ENCODE measurements around the gene ACTG1. TPM values are rescaled to one million over a fixed set of nuclear protein-coding genes. Genes with fewer than 3 reads are reported as not detected.

ACTG1 gene
- total and polyA plus RNA-seq, 9 of the 15 experiments (the other 6 are each of a cell fraction or from before 2014, with no cell fraction given): 224 to 1,775 (median 568) TPM

- no peak for TF ChIP-seq EWSR1 (IDR thresholded peaks at IDR 0.05; ENCODE audit: borderline replicate concordance, low read depth, partially characterized antibody)
- TF ChIP-seq ZNF668 (CRISPR knock-in tag; IDR thresholded peaks at IDR 0.05): no peak
- TF ChIP-seq, protein P1, sequence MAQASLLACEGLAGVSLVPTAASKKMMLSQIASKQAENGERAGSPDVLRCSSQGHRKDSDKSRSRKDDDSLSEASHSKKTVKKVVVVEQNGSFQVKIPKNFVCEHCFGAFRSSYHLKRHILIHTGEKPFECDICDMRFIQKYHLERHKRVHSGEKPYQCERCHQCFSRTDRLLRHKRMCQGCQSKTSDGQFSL (CRISPR knock-in tag; IDR thresholded peaks at IDR 0.05): peak; percentile 32; the same call in 1 of the 2 replicates
- TF ChIP-seq, protein P1 (tag; IDR thresholded peaks at IDR 0.05): peak in 1 of 2 experiments; percentile 55; a peak in 1 of 4 replicates
Measured at GRCh38 chr17:81471818-81472456, 40.7 kb downstream of the ACTG1 start (continued).

DNA sequence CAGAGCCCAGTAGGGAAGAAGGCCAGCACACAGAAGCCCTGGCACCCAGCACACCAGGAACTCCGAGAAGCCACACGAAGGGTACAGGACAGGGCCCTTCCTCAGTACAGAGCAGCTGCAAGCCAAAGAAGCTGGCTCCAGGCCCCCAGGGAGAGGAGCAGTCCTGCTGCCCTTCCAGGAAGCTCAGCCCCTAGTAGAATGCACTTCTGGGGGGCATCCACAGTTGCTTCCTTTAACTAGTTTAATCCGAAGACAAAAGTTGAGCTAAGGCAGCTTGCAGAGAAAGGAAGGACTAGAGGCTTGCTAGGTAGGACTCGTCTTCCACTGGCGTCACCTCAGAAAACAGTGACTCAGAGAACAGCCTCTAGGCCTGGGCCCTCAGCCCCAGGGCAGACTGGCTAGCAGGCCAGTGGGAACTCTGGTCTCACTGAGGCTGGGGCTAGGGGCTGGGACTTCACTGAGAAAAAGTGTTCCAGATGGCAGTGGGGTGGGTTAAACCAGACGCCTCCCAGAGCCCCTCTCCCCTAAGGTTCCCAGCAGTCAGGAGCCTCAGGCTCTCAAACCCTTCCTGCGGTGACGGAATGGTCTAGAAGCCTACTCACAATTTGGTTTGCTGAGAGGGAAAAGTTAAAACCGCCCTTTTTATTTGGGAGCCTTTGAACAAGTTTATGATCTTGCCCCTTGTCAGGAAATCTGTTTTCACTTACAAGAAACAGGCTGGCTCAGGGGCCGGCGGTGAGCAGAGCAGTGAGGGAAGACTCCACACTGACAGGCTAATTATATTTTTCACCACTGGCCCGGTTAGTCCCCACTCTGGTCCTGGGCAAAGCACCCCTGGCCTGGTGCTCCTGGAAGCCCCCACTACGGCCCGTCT is 41.4 kb downstream of the ACTG1 start:
- no peak for ATAC-seq
- POLR2A ChIA-PET: interaction anchor here (0.6 to 3.2 kb wide), 6 partner anchors 10 to 165 kb away, joined by 3 to 18 read pairs (median 6); no protein-coding TSS in a partner anchor

More for the DNA sequence above, 41.4 kb downstream of the ACTG1 start:
- CTCF ChIA-PET (ENCODE audit: low intra/inter-chr PET ratio): interaction anchor here (0.9 kb wide), 1 partner anchor 99 kb away, joined by 5 read pairs; no protein-coding TSS in a partner anchor
- DNase-seq (ENCODE audit: extremely low read depth in 1 of 4, low spot score in 3 of 4) (no peak), FAIRE-seq (no peak)
- WGBS (ENCODE audit: insufficient coverage, low coverage, missing lambda C conversion rate): 72% methylated on average over 13 of the region's 14 CpGs
- Histone ChIP-seq H4K20me1 (replicated peaks; ENCODE audit: control insufficient read depth, insufficient read depth, low read length) (no peaks in the 10 kb centered on the region), H3K9ac (ENCODE audit: insufficient read depth in 1 of 2, low read depth in 2 of 2, low read length in 2 of 2) (peak overlapping the region; percentile 62 to 87; a peak in 3 of 4 replicates), H3K79me2 (ENCODE audit: control insufficient read depth, insufficient read depth, low read length) (no peaks in the 10 kb centered on the region), H3K27ac (ENCODE audit: extremely low read depth, low read depth, low read length) (peak overlapping the region; percentile 81; the same call in 2 of the 3 replicates), H3K27me3 (ENCODE audit: control insufficient read depth in 2 of 2, insufficient read depth in 2 of 2, low read length in 2 of 2) (no peaks in the 10 kb centered on the region), H2AFZ (ENCODE audit: low read depth, low read length) (peak overlapping the region; percentile 95), H3K4me1 (replicated peaks in 1 of 2; ENCODE audit: control insufficient read depth in 2 of 2, insufficient read depth in 2 of 2, low read length in 2 of 2) (peaks cover 0 to 52% of the 10 kb centered on the region in 2 experiments; a peak in 3 of 5 replicates), H3K4me2 (ENCODE audit: insufficient read depth, low read length) (peak overlapping the region; percentile 67), H3K9me3 (replicated peaks; ENCODE audit: control insufficient read depth, insufficient read depth, low read depth, low read length) (no peaks in the 10 kb centered on the region), H3K9me1 (ENCODE audit: control insufficient read depth, insufficient read depth, low read length) (no peaks in the 10 kb centered on the region), H3K36me3 (ENCODE audit: control insufficient read depth, insufficient read depth, low read length) (no peaks in the 10 kb centered on the region), H3K4me3 (0 out of 2 replicates have a peak overlapping the region, but pooled peaks have one; percentile 19)
- TF ChIP-seq CBFA2T3 (IDR thresholded peaks at IDR 0.05) (no peak), TAF1 (IDR thresholded peaks at IDR 0.05; ENCODE audit: control insufficient read depth, extremely low read depth, insufficient read depth, low read length, severe bottlenecking) (no peak), ZNF785 (CRISPR knock-in tag; IDR thresholded peaks at IDR 0.05) (no peak), SNRNP70 (optimal IDR thresholded peaks at IDR 0.05; ENCODE audit: low read depth, low read length) (no peak)
- intact Hi-C loops (cut with micrococcal nuclease): no loop called here
- in situ Hi-C loops (cut with MboI): no loop called here
- BruUV-seq (replicated peaks): TSS peak; percentile 93

All from K562 (cell line).